ENCODE data around the gene RRAS2. TPM values are rescaled to one million over a fixed set of nuclear protein-coding genes. Genes with fewer than 3 reads are reported as not detected.
A peak's percentile ranks its signal among the peaks of the same experiment; 100 is the strongest.

Gene RRAS2
- total and polyA plus RNA-seq, 10 of the 15 experiments (the other 5 are each of a cell fraction or from before 2014, with no cell fraction given) = 26.9 to 72.4 (median 45.4) TPM

GRCh38 chr11:14357881-14358728, 878 bp downstream of the RRAS2 start:
- H3K4me3 ChIP-seq = peak overlapping the region; percentile 90
- peaks cover 4% of the 10 kb centered on the region; the same call in 1 of the 2 replicates for H3K4me1 ChIP-seq (ENCODE audit: control insufficient read depth, insufficient read depth, low read length)
- H3K27ac ChIP-seq (ENCODE audit: control insufficient read depth, insufficient read depth) = peak overlapping the region; percentile 86
- ChIA-PET SMC1A (ENCODE audit: uncharacterized antibody, unreplicated experiment) (interaction anchor here (1.0 to 4.4 kb wide), 7 partner anchors 17 to 57 kb away, joined by 3 to 49 read pairs (median 10); no protein-coding TSS in a partner anchor), CTCF (interaction anchor here (0.6 to 3.4 kb wide), 6 partner anchors 16 to 69 kb away, joined by 3 to 14 read pairs (median 5); no protein-coding TSS in a partner anchor), RAD21 (ENCODE audit: unreplicated experiment) (interaction anchor here (0.7 to 3.9 kb wide), 10 partner anchors 18 to 61 kb away, joined by 3 to 15 read pairs (median 5); no protein-coding TSS in a partner anchor), POLR2A (interaction anchor here (0.6 to 4.0 kb wide), 8 partner anchors 28 to 53 kb away, joined by 3 to 18 read pairs (median 4); no protein-coding TSS in a partner anchor)
- no peaks in the 10 kb centered on the region for H3K27me3 ChIP-seq (replicated peaks in 1 of 2; ENCODE audit: control insufficient read depth in 2 of 2, insufficient read depth in 2 of 2, low read length in 1 of 2)
- no TSS peak for BruUV-seq (replicated peaks)
- H3K79me2 ChIP-seq (ENCODE audit: control insufficient read depth, insufficient read depth, low read length) = peaks cover 57% of the 10 kb centered on the region
- whole genome bisulfite sequencing (ENCODE audit: insufficient coverage, insufficient replicate concordance, low lambda C conversion rate, missing lambda C conversion rate) = under 1% methylated on average over 53 of the region's 73 CpGs
- in situ Hi-C loops (cut with MboI) (no loop called here), intact Hi-C loops (cut with micrococcal nuclease; ENCODE audit: unreplicated experiment) (loop anchor here (2.0 kb wide), 2 partner anchors 31 to 49 kb away; no protein-coding TSS in a partner anchor)
- peak overlapping the region; percentile 87 for H3K4me2 ChIP-seq (ENCODE audit: control insufficient read depth, insufficient read depth)
- no peaks in the 10 kb centered on the region for H3K36me3 ChIP-seq (ENCODE audit: control insufficient read depth in 2 of 2, insufficient read depth in 2 of 2, low read length in 1 of 2)
- peak overlapping the region; percentile 90 for H3K9ac ChIP-seq (ENCODE audit: control insufficient read depth, insufficient read depth, low read length)
- DNase-seq (ENCODE audit: low read depth, low spot score) (no peak), ATAC-seq (peak; percentile 48), FAIRE-seq (peak; percentile 38)
- no peaks in the 10 kb centered on the region for H3K9me3 ChIP-seq (replicated peaks; ENCODE audit: control insufficient read depth, insufficient read depth, low read length)
- H2AFZ ChIP-seq (ENCODE audit: control insufficient read depth, low read depth, low read length) = peak overlapping the region; percentile 75
- H4K20me1 ChIP-seq (ENCODE audit: control insufficient read depth, insufficient read depth) = no peaks in the 10 kb centered on the region
- TF ChIP-seq NR2F1 (conservative IDR thresholded peaks at IDR 0.05) = no peak
- no peak for TF ChIP-seq HDGF (IDR thresholded peaks at IDR 0.05)
- no peak for TF ChIP-seq SP1 (IDR thresholded peaks at IDR 0.05; ENCODE audit: low read depth, low read length)
- no peak for TF ChIP-seq WRNIP1 (IDR thresholded peaks at IDR 0.05; ENCODE audit: borderline replicate concordance, low read depth, low read length)
- TF ChIP-seq ZNF274 (IDR thresholded peaks at IDR 0.05; ENCODE audit: insufficient read depth, insufficient read length) = no peak
- TF ChIP-seq, protein P1, sequence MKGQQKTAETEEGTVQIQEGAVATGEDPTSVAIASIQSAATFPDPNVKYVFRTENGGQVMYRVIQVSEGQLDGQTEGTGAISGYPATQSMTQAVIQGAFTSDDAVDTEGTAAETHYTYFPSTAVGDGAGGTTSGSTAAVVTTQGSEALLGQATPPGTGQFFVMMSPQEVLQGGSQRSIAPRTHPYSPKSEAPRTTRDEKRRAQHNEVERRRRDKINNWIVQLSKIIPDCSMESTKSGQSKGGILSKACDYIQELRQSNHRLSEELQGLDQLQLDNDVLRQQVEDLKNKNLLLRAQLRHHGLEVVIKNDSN (IDR thresholded peaks at IDR 0.05; ENCODE audit: borderline replicate concordance, extremely low read length, insufficient read depth, low read depth, low read length) = no peak
- no peak for TF ChIP-seq ZNF24 (IDR thresholded peaks at IDR 0.05)
- no peak for TF ChIP-seq MYB (IDR thresholded peaks at IDR 0.05; ENCODE audit: borderline replicate concordance, low read depth, low read length)
- peak; percentile 28 for TF ChIP-seq RUNX3 (IDR thresholded peaks at IDR 0.05; ENCODE audit: low read length)
- no peak for TF ChIP-seq PRDM15 (CRISPR knock-in tag; IDR thresholded peaks at IDR 0.05)
- no peak for TF ChIP-seq ZNF384 (IDR thresholded peaks at IDR 0.05; ENCODE audit: borderline replicate concordance, low read depth, low read length)
- TF ChIP-seq MEF2A (IDR thresholded peaks at IDR 0.05; ENCODE audit: insufficient read depth, low read depth, low read length) = no peak
- TF ChIP-seq SMAD5 (IDR thresholded peaks at IDR 0.05; ENCODE audit: low read depth) = no peak
- no peak for TF ChIP-seq NFIC (IDR thresholded peaks at IDR 0.05; ENCODE audit: low read depth, low read length)
- TF ChIP-seq IKZF1 (conservative IDR thresholded peaks at IDR 0.05) = peak; percentile 71
- TF ChIP-seq YY1 (IDR thresholded peaks at IDR 0.05; ENCODE audit: low read depth, low read length) = no peak
- peak; percentile 40; the same call in 1 of the 2 replicates for TF ChIP-seq MLLT1 (IDR thresholded peaks at IDR 0.05)
